ENCODE data around the gene SLC10A3. TPM values are rescaled to one million over a fixed set of nuclear protein-coding genes. Genes with fewer than 3 reads are reported as not detected.

SLC10A3 gene
- polyA plus RNA-seq, 4 donors, result 11.6 to 22.2 (median 15.8) TPM

- no peak overlapping the region for H3K27ac ChIP-seq (ENCODE audit: low read depth in 1 of 3, low read length in 2 of 3)
- H3K4me3 ChIP-seq (ENCODE audit: low read depth in 1 of 3, low read length in 3 of 3), result no peak overlapping the region
- no peaks in the 10 kb centered on the region for H3K9me3 ChIP-seq (ENCODE audit: control insufficient read depth in 2 of 2, insufficient read depth in 1 of 2, low read depth in 1 of 2, low read length in 1 of 2)
- 91 to 96% (median 93%) methylated on average over 14 of the region's 14 CpGs for WGBS, 3 donors
- FAIRE-seq, result no peak
- H3K4me1 ChIP-seq (ENCODE audit: control insufficient read depth in 3 of 3, insufficient read depth in 2 of 3, low read depth in 1 of 3, low read length in 2 of 3), result peaks cover 0 to 12% (median 0%) of the 10 kb centered on the region in 3 donors
- peaks cover 0 to 60% (median 0%) of the 10 kb centered on the region in 3 donors for H3K36me3 ChIP-seq (ENCODE audit: control insufficient read depth in 3 of 3, insufficient read depth in 2 of 3, low read depth in 1 of 3, low read length in 3 of 3)
- H3K27me3 ChIP-seq (ENCODE audit: control insufficient read depth in 3 of 3, insufficient read depth in 3 of 3, low read length in 3 of 3), result no peaks in the 10 kb centered on the region
- DNase-seq, result no peak
These were observed 41.9 kb downstream of the SLC10A3 start for GRCh38 chrX:154448484-154448883.

DNA sequence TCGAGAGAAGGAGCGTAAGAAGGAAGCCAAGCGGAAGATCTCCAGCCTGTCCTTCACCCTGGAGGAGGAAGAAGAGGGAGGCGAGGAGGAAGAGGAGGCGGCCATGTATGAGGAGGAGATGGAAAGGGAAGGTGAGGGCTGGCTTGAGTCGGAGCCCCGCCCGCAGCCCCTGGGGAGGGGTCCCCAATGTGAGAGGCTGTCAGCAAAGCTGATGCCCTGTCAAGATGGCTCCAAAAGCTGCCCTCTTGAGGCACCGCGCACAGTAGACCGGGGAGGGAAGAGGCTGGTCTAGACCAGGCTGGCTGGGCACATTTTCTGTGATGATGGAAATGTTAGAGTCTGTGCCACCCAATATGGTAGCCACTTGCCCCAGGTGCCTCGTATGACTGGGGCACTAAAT is 44.0 kb downstream of the SLC10A3 start:
- Histone ChIP-seq H3K4me1 (ENCODE audit: control insufficient read depth in 3 of 3, insufficient read depth in 2 of 3, low read depth in 1 of 3, low read length in 2 of 3) (peaks cover 0 to 14% (median 0%) of the 10 kb centered on the region in 3 donors), H3K36me3 (ENCODE audit: control insufficient read depth in 3 of 3, insufficient read depth in 2 of 3, low read depth in 1 of 3, low read length in 3 of 3) (peaks cover 0 to 72% (median 4%) of the 10 kb centered on the region in 3 donors), H3K27me3 (ENCODE audit: control insufficient read depth in 3 of 3, insufficient read depth in 3 of 3, low read length in 3 of 3) (no peaks in the 10 kb centered on the region), H3K9me3 (ENCODE audit: control insufficient read depth in 2 of 2, insufficient read depth in 1 of 2, low read depth in 1 of 2, low read length in 1 of 2) (no peaks in the 10 kb centered on the region), H3K4me3 (ENCODE audit: low read depth in 1 of 3, low read length in 3 of 3) (no peak overlapping the region), H3K27ac (ENCODE audit: low read depth in 1 of 3, low read length in 2 of 3) (no peak overlapping the region)
- FAIRE-seq (no peak), DNase-seq (no peak)
- 87 to 94% (median 93%) methylated on average over 10 to 12 of the region's 12 CpGs for WGBS, 3 donors

- no peak for FAIRE-seq
- Histone ChIP-seq H3K4me3 (ENCODE audit: low read depth in 1 of 3, low read length in 3 of 3) (no peak overlapping the region), H3K27ac (ENCODE audit: low read depth in 1 of 3, low read length in 2 of 3) (no peak overlapping the region), H3K4me1 (ENCODE audit: control insufficient read depth in 3 of 3, insufficient read depth in 2 of 3, low read depth in 1 of 3, low read length in 2 of 3) (peaks cover 0 to 14% (median 0%) of the 10 kb centered on the region in 3 donors), H3K27me3 (ENCODE audit: control insufficient read depth in 3 of 3, insufficient read depth in 3 of 3, low read length in 3 of 3) (no peaks in the 10 kb centered on the region), H3K9me3 (ENCODE audit: control insufficient read depth in 2 of 2, insufficient read depth in 1 of 2, low read depth in 1 of 2, low read length in 1 of 2) (no peaks in the 10 kb centered on the region), H3K36me3 (ENCODE audit: control insufficient read depth in 3 of 3, insufficient read depth in 2 of 3, low read depth in 1 of 3, low read length in 3 of 3) (peaks cover 0 to 72% (median 4%) of the 10 kb centered on the region in 3 donors)
- DNase-seq, result no peak
- 95 to 96% (median 95%) methylated on average over 8 to 16 of the region's 16 CpGs for WGBS, 3 donors
These were observed 44.7 kb downstream of the SLC10A3 start for GRCh38 chrX:154445776-154446175.

DNA sequence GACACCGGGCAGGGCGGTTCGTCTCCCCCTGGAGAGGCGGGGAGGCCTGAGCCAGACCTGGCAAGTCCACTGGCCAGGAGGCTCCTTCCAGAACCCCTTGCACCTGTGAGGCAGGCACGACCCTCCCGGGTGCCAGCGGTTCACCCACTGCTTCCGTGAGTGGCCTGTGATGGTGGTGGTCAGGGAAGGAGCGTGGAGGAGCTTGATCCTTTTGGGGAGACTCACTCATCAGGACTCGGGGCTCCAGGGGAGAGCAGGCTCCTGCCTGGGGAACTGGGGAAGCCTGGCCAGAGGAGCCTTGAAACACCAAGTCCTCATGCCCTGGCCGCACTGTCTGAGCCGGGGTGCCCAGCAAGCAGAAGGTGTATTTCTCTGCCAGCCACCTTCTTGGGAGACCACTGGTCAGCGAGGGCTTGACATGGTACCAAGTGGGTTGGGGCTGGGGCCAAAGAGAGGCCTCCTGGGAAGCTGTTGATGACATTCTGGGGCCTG is 45.6 kb downstream of the SLC10A3 start:
- H3K27ac ChIP-seq (ENCODE audit: low read depth in 1 of 3, low read length in 2 of 3), result peak overlapping the region in 1 of 3 donors; percentile 71

DNA sequence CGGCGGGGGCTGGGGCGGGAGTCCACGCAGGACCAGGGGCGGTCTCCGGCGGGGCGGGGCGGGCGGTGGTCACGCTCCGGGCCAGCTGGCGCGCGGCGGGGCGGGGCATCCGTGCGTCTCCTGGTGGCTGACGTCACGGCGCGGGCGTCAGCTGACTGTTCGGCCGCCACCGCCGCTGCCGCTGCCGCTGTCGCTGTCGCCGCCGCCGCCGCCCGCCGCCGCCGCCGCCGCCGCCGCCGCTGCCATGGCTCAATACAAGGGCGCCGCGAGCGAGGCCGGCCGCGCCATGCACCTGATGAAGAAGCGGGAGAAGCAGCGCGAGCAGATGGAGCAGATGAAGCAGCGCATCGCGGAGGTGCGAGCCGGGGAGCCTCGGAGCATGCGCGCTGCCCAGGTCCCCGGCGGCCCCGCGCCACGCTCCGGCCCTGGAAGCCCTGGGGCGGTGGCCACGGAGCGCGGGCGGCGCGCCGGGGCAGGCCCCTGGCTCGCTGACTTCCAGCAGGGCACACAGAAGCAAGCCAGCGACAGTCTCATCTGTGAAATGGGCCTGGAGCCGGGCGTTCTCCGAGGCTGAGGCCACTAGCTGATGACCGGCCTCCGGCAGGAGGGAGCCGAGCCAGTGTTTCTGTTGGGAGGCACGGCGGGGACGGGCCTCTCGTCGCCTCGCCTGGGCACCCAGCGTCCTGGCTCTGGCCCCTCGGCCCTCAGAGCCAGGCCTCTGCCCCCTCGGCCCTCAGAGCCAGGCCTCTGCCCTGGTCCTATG is 46.3 kb downstream of the SLC10A3 start, which contains the start of gene FAM50A:
Gene FAM50A, plus strand, starts transcription at position 150 of the 763 bp plus-strand sequence. Its CDS starts 95 bp downstream, at position 245.
- Histone ChIP-seq H3K9me3 (ENCODE audit: control insufficient read depth in 2 of 2, insufficient read depth in 1 of 2, low read depth in 1 of 2, low read length in 1 of 2) (no peaks in the 10 kb centered on the region), H3K4me1 (ENCODE audit: control insufficient read depth in 3 of 3, insufficient read depth in 2 of 3, low read depth in 1 of 3, low read length in 2 of 3) (peaks cover 0 to 14% (median 0%) of the 10 kb centered on the region in 3 donors), H3K27me3 (ENCODE audit: control insufficient read depth in 3 of 3, insufficient read depth in 3 of 3, low read length in 3 of 3) (no peaks in the 10 kb centered on the region), H3K36me3 (ENCODE audit: control insufficient read depth in 3 of 3, insufficient read depth in 2 of 3, low read depth in 1 of 3, low read length in 3 of 3) (peaks cover 0 to 71% (median 4%) of the 10 kb centered on the region in 3 donors), H3K27ac (ENCODE audit: low read depth in 1 of 3, low read length in 2 of 3) (peak within 1 kb of the TSS; percentile 51 to 78 (median 74)), H3K4me3 (ENCODE audit: low read depth in 1 of 3, low read length in 3 of 3) (peak within 1 kb of the TSS; percentile 60 to 63 (median 60))
- 2 to 38% (median 3%) methylated on average over 7 to 94 of the region's 94 CpGs for WGBS, 3 donors
- FAIRE-seq (no peak), DNase-seq (peak; percentile 70 to 86)

More for the DNA sequence above, 45.6 kb downstream of the SLC10A3 start:
- Histone ChIP-seq H3K4me1 (ENCODE audit: control insufficient read depth in 3 of 3, insufficient read depth in 2 of 3, low read depth in 1 of 3, low read length in 2 of 3) (peaks cover 0 to 14% (median 0%) of the 10 kb centered on the region in 3 donors), H3K27me3 (ENCODE audit: control insufficient read depth in 3 of 3, insufficient read depth in 3 of 3, low read length in 3 of 3) (no peaks in the 10 kb centered on the region), H3K4me3 (ENCODE audit: low read depth in 1 of 3, low read length in 3 of 3) (peak overlapping the region; percentile 60 to 63 (median 60)), H3K36me3 (ENCODE audit: control insufficient read depth in 3 of 3, insufficient read depth in 2 of 3, low read depth in 1 of 3, low read length in 3 of 3) (peaks cover 0 to 72% (median 4%) of the 10 kb centered on the region in 3 donors), H3K9me3 (ENCODE audit: control insufficient read depth in 2 of 2, insufficient read depth in 1 of 2, low read depth in 1 of 2, low read length in 1 of 2) (no peaks in the 10 kb centered on the region)
- DNase-seq (no peak), FAIRE-seq (no peak)
- WGBS, 3 donors, result 30 to 69% (median 55%) methylated on average over 6 to 13 of the region's 13 CpGs

- peak overlapping the region in 2 of 3 donors; percentile 37 to 63 for H3K4me3 ChIP-seq (ENCODE audit: low read depth in 1 of 3, low read length in 3 of 3)
- H3K9me3 ChIP-seq (ENCODE audit: control insufficient read depth in 2 of 2, insufficient read depth in 1 of 2, low read depth in 1 of 2, low read length in 1 of 2), result no peaks in the 10 kb centered on the region
- peak in 1 of 2 donors; percentile 5 for DNase-seq
- peak overlapping the region; percentile 47 to 78 (median 74) for H3K27ac ChIP-seq (ENCODE audit: low read depth in 1 of 3, low read length in 2 of 3)
- no peak for FAIRE-seq
- 15 to 39% (median 37%) methylated on average over 4 to 10 of the region's 10 CpGs for WGBS, 3 donors
- H3K27me3 ChIP-seq (ENCODE audit: control insufficient read depth in 3 of 3, insufficient read depth in 3 of 3, low read length in 3 of 3), result no peaks in the 10 kb centered on the region
- H3K4me1 ChIP-seq (ENCODE audit: control insufficient read depth in 3 of 3, insufficient read depth in 2 of 3, low read depth in 1 of 3, low read length in 2 of 3), result peaks cover 0 to 15% (median 0%) of the 10 kb centered on the region in 3 donors
- peaks cover 0 to 71% (median 4%) of the 10 kb centered on the region in 3 donors for H3K36me3 ChIP-seq (ENCODE audit: control insufficient read depth in 3 of 3, insufficient read depth in 2 of 3, low read depth in 1 of 3, low read length in 3 of 3)
These were observed 46.9 kb downstream of the SLC10A3 start for GRCh38 chrX:154443479-154443910.

GRCh38 chrX:154441984-154442707 is 48.3 kb downstream of the SLC10A3 start:
- Histone ChIP-seq H3K9me3 (ENCODE audit: control insufficient read depth in 2 of 2, insufficient read depth in 1 of 2, low read depth in 1 of 2, low read length in 1 of 2) (no peaks in the 10 kb centered on the region), H3K27me3 (ENCODE audit: control insufficient read depth in 3 of 3, insufficient read depth in 3 of 3, low read length in 3 of 3) (no peaks in the 10 kb centered on the region), H3K4me1 (ENCODE audit: control insufficient read depth in 3 of 3, insufficient read depth in 2 of 3, low read depth in 1 of 3, low read length in 2 of 3) (peaks cover 0 to 22% (median 0%) of the 10 kb centered on the region in 3 donors), H3K27ac (ENCODE audit: low read depth in 1 of 3, low read length in 2 of 3) (no peak overlapping the region), H3K4me3 (ENCODE audit: low read depth in 1 of 3, low read length in 3 of 3) (no peak overlapping the region), H3K36me3 (ENCODE audit: control insufficient read depth in 3 of 3, insufficient read depth in 2 of 3, low read depth in 1 of 3, low read length in 3 of 3) (peaks cover 0 to 65% (median 4%) of the 10 kb centered on the region in 3 donors)
- FAIRE-seq (no peak), DNase-seq (peak in 1 of 2 donors; percentile 27)
- WGBS, 3 donors, result 60 to 79% (median 68%) methylated on average over 17 to 21 of the region's 21 CpGs

GRCh38 chrX:154441564-154441963 is 48.9 kb downstream of the SLC10A3 start:
- 84 to 94% (median 86%) methylated on average over 10 to 11 of the region's 11 CpGs for WGBS, 3 donors
- FAIRE-seq, result no peak

More at GRCh38 chrX:154441564-154441963, 48.9 kb downstream of the SLC10A3 start:
- Histone ChIP-seq H3K4me3 (ENCODE audit: low read depth in 1 of 3, low read length in 3 of 3) (no peak overlapping the region), H3K4me1 (ENCODE audit: control insufficient read depth in 3 of 3, insufficient read depth in 2 of 3, low read depth in 1 of 3, low read length in 2 of 3) (peaks cover 0 to 22% (median 0%) of the 10 kb centered on the region in 3 donors), H3K9me3 (ENCODE audit: control insufficient read depth in 2 of 2, insufficient read depth in 1 of 2, low read depth in 1 of 2, low read length in 1 of 2) (no peaks in the 10 kb centered on the region), H3K36me3 (ENCODE audit: control insufficient read depth in 3 of 3, insufficient read depth in 2 of 3, low read depth in 1 of 3, low read length in 3 of 3) (peaks cover 0 to 61% (median 4%) of the 10 kb centered on the region in 3 donors), H3K27ac (ENCODE audit: low read depth in 1 of 3, low read length in 2 of 3) (no peak overlapping the region), H3K27me3 (ENCODE audit: control insufficient read depth in 3 of 3, insufficient read depth in 3 of 3, low read length in 3 of 3) (no peaks in the 10 kb centered on the region)
- DNase-seq, result no peak

Data from small intestine (tissue), 7 donors.